Glomerular endothelial cell (primary cell): ENCODE data around the gene SHOX. TPM values are rescaled to one million over a fixed set of nuclear protein-coding genes. Genes with fewer than 3 reads are reported as not detected.
"Not testable (repeated sequence)": the region's sequence is repeated elsewhere in the genome, so short reads cannot be mapped to it uniquely, and the experiment has no call there.

ENCODE experiments used
- DNase-seq: peaks from one replicate; pipeline ENCODE4 v3.0.0-alpha.2; 2011; ENCODE audit warnings: low read depth, low spot score; ENCODE audit errors: extremely low read depth
- total RNA-seq: library from RNA; depleted of rRNA; stranded (reverse); fragments of >200 nt; gene quantifications from 2 replicates; pipeline ENCODE4 v1.2.3, GENCODE V29; 2015

SHOX gene
- total RNA-seq, 1 donor from 2014 or later, result not detected

GRCh38 chrX:621705-622503, 8.7 kb upstream of the SHOX start:
- no peak for DNase-seq

GRCh38 chrX:622802-623201, 7.8 kb upstream of the SHOX start:
- not testable (repeated sequence) for DNase-seq

- no peak for DNase-seq
Observed at GRCh38 chrX:623268-623598, 7.4 kb upstream of the SHOX start.

- no peak for DNase-seq
Observed at GRCh38 chrX:623599-624315, 6.8 kb upstream of the SHOX start.

GRCh38 chrX:625137-625691, 5.4 kb upstream of the SHOX start:
- no peak for DNase-seq

- not testable (repeated sequence) for DNase-seq
Observed at GRCh38 chrX:626047-626446, 4.5 kb upstream of the SHOX start.

- DNase-seq, result no peak
Observed at GRCh38 chrX:626745-627509, 3.7 kb upstream of the SHOX start.

- no peak for DNase-seq
Observed at GRCh38 chrX:627510-627981, 3.0 kb upstream of the SHOX start.

- DNase-seq, result no peak
Observed at GRCh38 chrX:627995-628394, 2.6 kb upstream of the SHOX start.

GRCh38 chrX:629230-630006, 1.2 kb upstream of the SHOX start:
- DNase-seq, result no peak

- DNase-seq, result no peak
Observed at GRCh38 chrX:630007-630611, 482 bp upstream of the SHOX start.

- no peak for DNase-seq
Observed at GRCh38 chrX:631802-632365, 1.3 kb downstream of the SHOX start.

GRCh38 chrX:632366-633042, 1.9 kb downstream of the SHOX start:
- DNase-seq, result no peak

- DNase-seq, result no peak
Observed at GRCh38 chrX:633043-633984, 2.7 kb downstream of the SHOX start.

GRCh38 chrX:633985-634958, 3.7 kb downstream of the SHOX start:
- DNase-seq, result no peak

- no peak for DNase-seq
Observed at GRCh38 chrX:635428-636090, 5.0 kb downstream of the SHOX start.
